Measurements from ENCODE around the gene DRICH1.
"Not testable (repeated sequence)": the region's sequence is repeated elsewhere in the genome, so short reads cannot be mapped to it uniquely, and the experiment has no call there.

The DRICH1 gene

GRCh38 chr22:23646526-23646925 is 14.4 kb upstream of the DRICH1 start:
- not testable (repeated sequence) for H3K27ac ChIP-seq (ENCODE audit: low read length); H3K4me1 ChIP-seq (ENCODE audit: control insufficient read depth, insufficient read depth, low read length); H3K4me3 ChIP-seq (ENCODE audit: low read length); H3K27me3 ChIP-seq (ENCODE audit: control insufficient read depth, insufficient read depth, low read length); DNase-seq (ENCODE audit: low read depth, low spot score); H3K9me3 ChIP-seq (ENCODE audit: control insufficient read depth, insufficient read depth, low read length); H3K36me3 ChIP-seq (ENCODE audit: control insufficient read depth, insufficient read depth, low read length)
- WGBS (ENCODE audit: insufficient coverage, insufficient read length), result no CpG with 5 or more reads among the region's 7 CpGs

DNA sequence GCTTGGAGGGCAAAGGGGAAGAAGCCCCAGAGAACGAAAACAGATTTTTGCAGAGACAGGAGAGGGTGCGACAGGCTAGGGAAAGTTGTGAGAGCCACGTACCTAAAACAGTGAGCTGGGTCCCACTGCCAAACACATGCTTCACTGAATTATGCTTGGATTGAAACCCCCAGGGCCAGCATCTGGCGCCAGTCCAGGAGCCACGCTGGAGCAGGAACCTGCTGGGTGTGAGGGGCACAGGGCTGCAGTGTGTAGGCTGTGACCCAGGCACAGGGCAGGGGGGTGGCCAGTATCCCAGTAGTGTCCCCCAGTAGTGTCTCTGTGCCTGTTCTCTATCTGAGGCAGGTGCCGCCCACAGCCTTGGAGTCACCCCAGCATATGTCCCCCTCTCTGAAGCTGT is 8.1 kb upstream of the DRICH1 start:
- DNase-seq (ENCODE audit: low read depth, low spot score); H3K27me3 ChIP-seq (ENCODE audit: control insufficient read depth, insufficient read depth, low read length); H3K27ac ChIP-seq (ENCODE audit: low read length); H3K36me3 ChIP-seq (ENCODE audit: control insufficient read depth, insufficient read depth, low read length); H3K4me1 ChIP-seq (ENCODE audit: control insufficient read depth, insufficient read depth, low read length); H3K9me3 ChIP-seq (ENCODE audit: control insufficient read depth, insufficient read depth, low read length); H3K4me3 ChIP-seq (ENCODE audit: low read length): not testable (repeated sequence)
- WGBS (ENCODE audit: insufficient coverage, insufficient read length), result no CpG with 5 or more reads among the region's 6 CpGs

GRCh38 chr22:23639661-23640060 is 7.5 kb upstream of the DRICH1 start:
- no peak for DNase-seq (ENCODE audit: low read depth, low spot score)
- no peak overlapping the region for H3K27ac ChIP-seq (ENCODE audit: low read length)
- H3K27me3 ChIP-seq (ENCODE audit: control insufficient read depth, insufficient read depth, low read length), result no peaks in the 10 kb centered on the region
- H3K4me3 ChIP-seq (ENCODE audit: low read length), result no peak overlapping the region
- no peaks in the 10 kb centered on the region for H3K9me3 ChIP-seq (ENCODE audit: control insufficient read depth, insufficient read depth, low read length)
- WGBS (ENCODE audit: insufficient coverage, insufficient read length), result no CpG with 5 or more reads among the region's 7 CpGs
- no peaks in the 10 kb centered on the region for H3K4me1 ChIP-seq (ENCODE audit: control insufficient read depth, insufficient read depth, low read length)
- no peaks in the 10 kb centered on the region for H3K36me3 ChIP-seq (ENCODE audit: control insufficient read depth, insufficient read depth, low read length)

DNA sequence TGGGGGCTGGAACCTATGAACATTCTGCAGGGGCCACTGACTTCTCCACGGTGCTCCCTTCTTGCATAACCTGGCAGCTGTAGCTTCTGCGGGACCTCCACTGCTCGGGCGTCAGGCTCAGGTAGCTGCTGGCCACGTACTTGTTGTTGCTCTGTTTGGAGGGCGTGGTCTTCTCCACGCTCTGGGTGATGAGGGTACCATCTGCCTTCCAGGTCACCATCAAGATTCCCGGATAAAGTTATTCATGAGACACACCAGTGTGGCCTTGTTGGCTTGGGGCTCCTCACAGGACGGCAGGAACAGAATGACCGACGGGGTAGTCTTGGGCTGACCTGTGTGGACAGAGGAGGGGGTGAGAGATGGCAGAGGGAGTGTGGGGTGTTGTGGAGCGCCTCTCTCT is 6.5 kb upstream of the DRICH1 start:
- H3K4me3 ChIP-seq (ENCODE audit: low read length), result no peak overlapping the region
- H3K27ac ChIP-seq (ENCODE audit: low read length), result no peak overlapping the region
- WGBS (ENCODE audit: insufficient coverage, insufficient read length), result no CpG with 5 or more reads among the region's 12 CpGs
- H3K9me3 ChIP-seq (ENCODE audit: control insufficient read depth, insufficient read depth, low read length), result no peaks in the 10 kb centered on the region
- H3K27me3 ChIP-seq (ENCODE audit: control insufficient read depth, insufficient read depth, low read length), result no peaks in the 10 kb centered on the region
- no peaks in the 10 kb centered on the region for H3K36me3 ChIP-seq (ENCODE audit: control insufficient read depth, insufficient read depth, low read length)
- no peaks in the 10 kb centered on the region for H3K4me1 ChIP-seq (ENCODE audit: control insufficient read depth, insufficient read depth, low read length)
- DNase-seq (ENCODE audit: low read depth, low spot score), result no peak

- not testable (repeated sequence) for H3K36me3 ChIP-seq (ENCODE audit: control insufficient read depth, insufficient read depth, low read length); H3K4me1 ChIP-seq (ENCODE audit: control insufficient read depth, insufficient read depth, low read length); H3K27ac ChIP-seq (ENCODE audit: low read length); DNase-seq (ENCODE audit: low read depth, low spot score); H3K27me3 ChIP-seq (ENCODE audit: control insufficient read depth, insufficient read depth, low read length); H3K9me3 ChIP-seq (ENCODE audit: control insufficient read depth, insufficient read depth, low read length); H3K4me3 ChIP-seq (ENCODE audit: low read length)
- WGBS (ENCODE audit: insufficient coverage, insufficient read length), result no CpG with 5 or more reads among the region's 8 CpGs
Observed at GRCh38 chr22:23635291-23635690, 3.2 kb upstream of the DRICH1 start.

GRCh38 chr22:23628056-23628743 is 3.9 kb downstream of the DRICH1 start:
- not testable (repeated sequence) for H3K4me1 ChIP-seq (ENCODE audit: control insufficient read depth, insufficient read depth, low read length); H3K27me3 ChIP-seq (ENCODE audit: control insufficient read depth, insufficient read depth, low read length); H3K9me3 ChIP-seq (ENCODE audit: control insufficient read depth, insufficient read depth, low read length); DNase-seq (ENCODE audit: low read depth, low spot score); H3K27ac ChIP-seq (ENCODE audit: low read length); H3K36me3 ChIP-seq (ENCODE audit: control insufficient read depth, insufficient read depth, low read length); H3K4me3 ChIP-seq (ENCODE audit: low read length)
- no CpG with 5 or more reads among the region's 6 CpGs for WGBS (ENCODE audit: insufficient coverage, insufficient read length)

DNA sequence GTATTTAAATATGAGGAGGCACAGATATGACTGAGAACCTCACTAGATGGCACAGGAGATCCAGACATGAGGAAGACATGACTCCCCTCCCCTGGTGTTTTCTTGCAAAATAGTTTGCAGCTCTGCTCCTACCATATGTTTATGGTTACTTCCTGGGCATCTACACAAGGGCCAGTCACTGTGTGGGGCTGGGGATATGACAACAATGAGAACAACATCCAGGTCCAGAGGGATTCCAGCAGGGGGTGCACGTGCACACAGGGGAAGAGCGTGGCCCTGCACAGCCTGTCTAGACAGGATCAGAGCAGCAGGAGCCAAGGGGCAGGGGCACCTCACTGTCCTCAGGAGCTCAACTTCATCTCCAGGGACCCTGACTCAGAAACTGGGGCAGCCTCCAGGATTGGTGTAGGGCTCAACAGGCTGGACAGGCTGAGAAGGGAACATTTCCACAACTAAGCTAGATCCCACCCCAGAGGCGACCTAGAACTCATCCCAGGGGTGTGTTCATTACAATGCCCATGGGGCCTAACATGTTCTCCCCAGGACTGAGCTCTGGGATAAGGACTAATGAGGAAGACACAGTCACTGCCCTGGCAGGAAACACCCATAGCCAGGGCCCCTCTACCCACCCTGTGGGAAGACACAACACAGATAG is 4.6 kb downstream of the DRICH1 start:
- WGBS (ENCODE audit: insufficient coverage, insufficient read length), result no CpG with 5 or more reads among the region's 3 CpGs
- DNase-seq (ENCODE audit: low read depth, low spot score), result peak; percentile 2
- H3K27ac ChIP-seq (ENCODE audit: low read length); H3K4me3 ChIP-seq (ENCODE audit: low read length); H3K27me3 ChIP-seq (ENCODE audit: control insufficient read depth, insufficient read depth, low read length); H3K36me3 ChIP-seq (ENCODE audit: control insufficient read depth, insufficient read depth, low read length); H3K9me3 ChIP-seq (ENCODE audit: control insufficient read depth, insufficient read depth, low read length); H3K4me1 ChIP-seq (ENCODE audit: control insufficient read depth, insufficient read depth, low read length): not testable (repeated sequence)

DNA sequence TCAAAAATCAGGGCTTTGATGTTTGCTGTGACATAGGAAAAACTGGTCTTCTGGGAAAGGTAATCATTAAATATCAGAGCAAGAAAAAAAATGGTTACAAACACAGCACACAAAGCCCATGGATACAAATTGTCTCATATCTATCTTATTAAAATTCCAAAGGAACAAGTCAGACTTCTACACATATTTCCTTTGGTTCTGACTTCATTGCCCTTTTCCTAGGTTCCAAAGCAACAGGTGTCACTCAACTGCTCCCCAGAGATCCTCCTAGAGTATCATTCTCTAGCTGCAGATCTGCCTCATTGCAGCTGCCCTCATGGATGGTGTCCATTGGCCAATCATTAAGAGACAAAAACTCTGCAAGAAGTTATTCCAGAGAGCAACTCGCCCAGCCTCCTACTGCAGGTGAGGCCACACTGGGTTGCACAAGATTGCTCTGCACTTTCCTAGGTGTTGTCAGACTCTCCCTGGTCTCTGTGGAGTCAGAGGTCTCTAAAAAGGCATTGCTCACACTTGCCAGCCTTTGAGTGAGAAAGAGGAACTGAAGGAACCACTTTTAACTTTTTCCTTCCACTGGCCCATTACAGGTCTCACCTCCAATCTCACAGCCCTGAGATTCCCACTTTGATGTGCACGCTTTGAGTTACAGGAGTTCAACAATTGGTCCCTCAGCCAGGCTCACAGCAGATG is 5.7 kb downstream of the DRICH1 start:
- no peaks in the 10 kb centered on the region for H3K4me1 ChIP-seq (ENCODE audit: control insufficient read depth, insufficient read depth, low read length)
- H3K9me3 ChIP-seq (ENCODE audit: control insufficient read depth, insufficient read depth, low read length), result no peaks in the 10 kb centered on the region
- H3K4me3 ChIP-seq (ENCODE audit: low read length), result no peak overlapping the region
- no peak overlapping the region for H3K27ac ChIP-seq (ENCODE audit: low read length)
- H3K36me3 ChIP-seq (ENCODE audit: control insufficient read depth, insufficient read depth, low read length), result no peaks in the 10 kb centered on the region
- DNase-seq (ENCODE audit: low read depth, low spot score), result no peak
- no CpG with 5 or more reads among the region's 2 CpGs for WGBS (ENCODE audit: insufficient coverage, insufficient read length)
- no peaks in the 10 kb centered on the region for H3K27me3 ChIP-seq (ENCODE audit: control insufficient read depth, insufficient read depth, low read length)

DNA sequence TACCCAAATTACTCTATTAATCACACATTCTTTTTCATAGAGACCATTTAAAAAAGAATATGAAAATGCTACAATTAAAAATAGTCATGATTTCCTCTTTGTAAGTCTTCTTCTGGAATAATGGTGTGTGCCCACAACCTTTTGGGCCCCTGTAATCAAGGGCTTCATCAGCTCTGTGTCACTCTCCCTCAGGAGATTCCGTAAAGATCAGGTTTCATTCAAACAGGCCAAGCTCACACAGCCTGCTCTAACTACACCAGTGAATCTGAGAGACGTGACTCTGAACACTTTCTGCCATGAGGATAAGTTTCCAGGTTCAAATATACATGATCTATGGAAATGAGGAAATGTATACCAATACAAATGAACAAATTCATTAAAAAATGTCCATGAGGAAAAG is 9.5 kb downstream of the DRICH1 start:
- Histone ChIP-seq H3K27ac (ENCODE audit: low read length) (no peak overlapping the region), H3K36me3 (ENCODE audit: control insufficient read depth, insufficient read depth, low read length) (no peaks in the 10 kb centered on the region), H3K4me3 (ENCODE audit: low read length) (no peak overlapping the region), H3K9me3 (ENCODE audit: control insufficient read depth, insufficient read depth, low read length) (no peaks in the 10 kb centered on the region), H3K27me3 (ENCODE audit: control insufficient read depth, insufficient read depth, low read length) (no peaks in the 10 kb centered on the region), H3K4me1 (ENCODE audit: control insufficient read depth, insufficient read depth, low read length) (no peaks in the 10 kb centered on the region)
- no peak for DNase-seq (ENCODE audit: low read depth, low spot score)
- no CpG with 5 or more reads among the region's 2 CpGs for WGBS (ENCODE audit: insufficient coverage, insufficient read length)

DNA sequence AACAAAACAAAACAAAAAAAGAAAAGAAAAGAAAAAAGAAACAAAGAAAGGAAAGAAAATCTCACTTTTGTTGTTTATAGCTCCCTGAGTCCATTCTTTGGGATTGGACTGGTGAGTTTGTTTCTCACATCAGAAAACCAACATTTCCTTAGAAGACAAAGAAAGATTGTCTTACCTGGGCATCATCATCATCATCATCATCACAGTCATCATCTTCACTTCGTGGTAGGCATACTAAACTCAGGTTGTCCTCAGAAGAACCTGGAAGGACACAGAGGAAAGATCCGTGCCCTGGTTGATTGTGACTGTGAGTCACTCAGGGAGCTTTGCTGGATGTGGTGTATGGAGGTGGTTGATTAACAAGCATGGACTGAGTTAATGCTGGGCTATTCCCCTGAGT is 10.2 kb downstream of the DRICH1 start:
- H3K27ac ChIP-seq (ENCODE audit: low read length); H3K36me3 ChIP-seq (ENCODE audit: control insufficient read depth, insufficient read depth, low read length); H3K9me3 ChIP-seq (ENCODE audit: control insufficient read depth, insufficient read depth, low read length); H3K27me3 ChIP-seq (ENCODE audit: control insufficient read depth, insufficient read depth, low read length); H3K4me3 ChIP-seq (ENCODE audit: low read length); H3K4me1 ChIP-seq (ENCODE audit: control insufficient read depth, insufficient read depth, low read length); DNase-seq (ENCODE audit: low read depth, low spot score): not testable (repeated sequence)
- WGBS (ENCODE audit: insufficient coverage, insufficient read length), result no CpG with 5 or more reads among the region's 2 CpGs

All from iPS DF 6.9 (cell line).